HK-2 (cell line): Measurements from ENCODE around the gene MYH7B.

Source experiments
- DNase-seq: peaks from one replicate; pipeline ENCODE4 v3.0.0-alpha.2; 2018; ENCODE audit not compliant: unreplicated experiment

MYH7B gene

GRCh38 chr20:35004749-35005462 is 49.2 kb downstream of the MYH7B start:
- DNase-seq: no peak
